Measurements from ENCODE around the gene STAC.
"Not testable (repeated sequence)": the region's sequence is repeated elsewhere in the genome, so short reads cannot be mapped to it uniquely, and the experiment has no call there.

STAC gene

GRCh38 chr3:36562945-36563344, 182.6 kb downstream of the STAC start:
- no peak for DNase-seq (ENCODE audit: extremely low read depth in 1 of 2, low read depth in 1 of 2)

GRCh38 chr3:36575241-36575640, 194.9 kb downstream of the STAC start:
- DNase-seq (ENCODE audit: extremely low read depth in 1 of 2, low read depth in 1 of 2) = no peak

- DNase-seq (ENCODE audit: extremely low read depth in 1 of 2, low read depth in 1 of 2) = not testable (repeated sequence)
Observed at GRCh38 chr3:36578418-36578817, 198.1 kb downstream of the STAC start.

- DNase-seq (ENCODE audit: extremely low read depth in 1 of 2, low read depth in 1 of 2) = no peak
Observed at GRCh38 chr3:36579746-36580145, 199.4 kb downstream of the STAC start.

GRCh38 chr3:36580716-36581115, 200.4 kb downstream of the STAC start:
- no peak for DNase-seq (ENCODE audit: extremely low read depth in 1 of 2, low read depth in 1 of 2)

GRCh38 chr3:36591959-36592358, 211.7 kb downstream of the STAC start:
- no peak for DNase-seq (ENCODE audit: extremely low read depth in 1 of 2, low read depth in 1 of 2)

GRCh38 chr3:36595511-36595910, 215.2 kb downstream of the STAC start:
- DNase-seq (ENCODE audit: extremely low read depth in 1 of 2, low read depth in 1 of 2) = no peak

- DNase-seq (ENCODE audit: extremely low read depth in 1 of 2, low read depth in 1 of 2) = no peak
Observed at GRCh38 chr3:36596419-36596818, 216.1 kb downstream of the STAC start.

GRCh38 chr3:36597422-36597821, 217.1 kb downstream of the STAC start:
- no peak for DNase-seq (ENCODE audit: extremely low read depth in 1 of 2, low read depth in 1 of 2)

Measured in activated CD8-positive, alpha-beta memory T cell treated with anti-CD3 and anti-CD28 coated beads for 1 hour (primary cell).